Spleen (tissue), 7 donors: ENCODE results near the gene ADAMTSL3.

Experiments
- CTCF ChIP-seq, 11 experiments: fragments of 200-600 bp in 7 of 11; fragments of 450-650 bp in 4 of 11; sonication (generic) in 4 of 11; IDR thresholded peaks in 8 of 11; conservative IDR thresholded peaks in 3 of 11; 1 replicate in 7 of 11; 2 replicates in 4 of 11; pipeline versions ENCODE4 v1.4.0 to v1.8.0; 2016 to 2021; ENCODE audit warnings: antibody characterized with exemption in 11 of 11, inconsistent platforms in 4 of 11, mild to moderate bottlenecking in 1 of 11
- POLR2A ChIP-seq, 3 donors: fragments of 450-650 bp; IDR thresholded peaks; one replicate each; pipeline ENCODE4 v1.5.1; 2017; ENCODE audit warnings: antibody characterized with exemption in 3 of 3, mild to moderate bottlenecking in 1 of 3
- POLR2AphosphoS5 ChIP-seq, 3 donors: sonication (generic); formaldehyde crosslinking; IDR thresholded peaks; one replicate each; pipeline ENCODE4 v1.5.1; 2017; ENCODE audit warnings: antibody characterized with exemption in 3 of 3
- donor health status: DM: no; HTN: no; CAD: no; lungs with moderate emphysema.
- donor health status: DM: no; HTN: no; CAD: no.
- donor health status: DM: no; HTN: no; CAD: no.

GRCh38 chr15:83893308-83893707, 239.4 kb downstream of the ADAMTSL3 start:
- no peak for TF ChIP-seq CTCF (IDR thresholded peaks at IDR 0.05 in 8 of 11, conservative IDR thresholded peaks at IDR 0.05 in 3 of 11)
- no peak for TF ChIP-seq POLR2A (IDR thresholded peaks at IDR 0.05)
- TF ChIP-seq POLR2AphosphoS5 (IDR thresholded peaks at IDR 0.05), result no peak
